HCT116 (cell line): ENCODE results near the gene VSX2. TPM values are rescaled to one million over a fixed set of nuclear protein-coding genes. Genes with fewer than 3 reads are reported as not detected.

Experiments used
- ATAC-seq: fragments of 200-7000 bp; cut with Tn5 transposase; 2 replicates; pipeline ENCODE4 v1.9.1; 2020; ENCODE audit warnings: mild to moderate bottlenecking, moderate library complexity
- BruUV-seq: library from RNA; stranded (reverse); fragments of 400-500 nt; replicated peaks from 2 replicates; lab custom pipeline; 2021; lab: Mats Ljungman, UMichigan
- CTCF ChIA-PET: fragments of 300-600 bp; sonication (Branson Sonifier 250); formaldehyde crosslinking; loops from one replicate; lab custom pipeline; 2021; ENCODE audit warnings: antibody characterized with exemption; lab: Charles Lee
- POLR2A ChIA-PET: fragments of 300-600, 350-600 bp; sonication (Branson Sonifier 250); formaldehyde crosslinking; loops from one replicate; lab custom pipeline; 2021; ENCODE audit warnings: antibody characterized with exemption; lab: Charles Lee
- RAD21 ChIA-PET, 2 experiments: fragments of 300-600 bp; sonication (Branson Sonifier 250); formaldehyde crosslinking; loops; one replicate each; lab custom pipeline; 2023; ENCODE audit warnings: low total read pairs in 2 of 2; ENCODE audit not compliant: uncharacterized antibody in 2 of 2, unreplicated experiment in 2 of 2, low non-redundant PET in 1 of 2; lab: Charles Lee
- DNase-seq: peaks from one replicate; pipeline ENCODE4 v3.0.0-alpha.2; 2010; ENCODE audit warnings: low read depth, low spot score
- H2AFZ ChIP-seq: fragments of 200-600 bp; shearing (Covaris generic), sonication (generic); 2 replicates; pipeline ENCODE4 v1.6.1; 2017; ENCODE audit warnings: low read depth, mixed run types, mixed read lengths, antibody characterized with exemption, low read length; ENCODE audit not compliant: poor library complexity, severe bottlenecking
- H3K27ac ChIP-seq: 2 replicates; pipeline ENCODE4 v1.5.1; 2012; ENCODE audit warnings: low read depth, low read length
- H3K27me3 ChIP-seq: fragments of 200-600 bp; sonication (generic); 2 replicates; pipeline ENCODE4 v1.6.1; 2016; ENCODE audit warnings: mixed run types, low read length, mixed read lengths; ENCODE audit not compliant: insufficient read depth
- H3K36me3 ChIP-seq, 2 experiments: fragments of 200-500 bp in 1 of 2; fragments of 200-600 bp in 1 of 2; sonication (Bioruptor generic) in 1 of 2; sonication (generic) in 1 of 2; 2 replicates each; pipeline versions ENCODE4 v1.5.1 to v1.6.1; 2014 to 2016; ENCODE audit warnings: low read length in 2 of 2, inconsistent platforms in 1 of 2, mixed read lengths in 1 of 2, mixed run types in 1 of 2; ENCODE audit not compliant: insufficient read depth in 2 of 2, control insufficient read depth in 1 of 2
- H3K4me1 ChIP-seq, 2 experiments: fragments of 200-600 bp in 1 of 2; sonication (generic) in 1 of 2; 2 replicates each; pipeline versions ENCODE4 v1.5.1 to v1.6.1; 2012 to 2017; ENCODE audit warnings: low read length in 2 of 2, inconsistent platforms in 1 of 2, mild to moderate bottlenecking in 1 of 2, mixed read lengths in 1 of 2, mixed run types in 1 of 2, moderate library complexity in 1 of 2; ENCODE audit not compliant: insufficient read depth in 2 of 2, control insufficient read depth in 1 of 2
- H3K4me2 ChIP-seq: fragments of 200-600 bp; sonication (generic); 2 replicates; pipeline ENCODE4 v1.6.1; 2017; ENCODE audit warnings: mixed run types, low read length, mixed read lengths
- H3K4me3 ChIP-seq, 2 experiments: fragments of 200-600 bp in 1 of 2; sonication (generic) in 1 of 2; replicated peaks in 1 of 2; 2 replicates each; pipeline ENCODE4 v1.5.1; 2011 to 2016; ENCODE audit warnings: low read length in 2 of 2, control low read depth in 1 of 2, low read depth in 1 of 2, mild to moderate bottlenecking in 1 of 2, mixed read lengths in 1 of 2, mixed run types in 1 of 2
- H3K79me2 ChIP-seq: fragments of 200-600 bp; sonication (generic); 2 replicates; pipeline ENCODE4 v1.6.1; 2017; ENCODE audit warnings: mild to moderate bottlenecking, mixed run types, low read length, moderate library complexity, mixed read lengths; ENCODE audit not compliant: insufficient read depth
- H3K9ac ChIP-seq: fragments of 200-600 bp; sonication (generic); 2 replicates; pipeline ENCODE4 v1.6.1; 2016; ENCODE audit warnings: low read length, mixed read lengths
- H3K9me2 ChIP-seq: fragments of 200-600 bp; sonication (generic), shearing (Covaris generic); 2 replicates; pipeline ENCODE4 v1.6.1; 2017; ENCODE audit warnings: mixed run types, mild to moderate bottlenecking, moderate library complexity; ENCODE audit not compliant: insufficient read depth
- H3K9me3 ChIP-seq, 2 experiments: fragments of 200-500 bp in 1 of 2; fragments of 200-600 bp in 1 of 2; sonication (Bioruptor generic) in 1 of 2; sonication (generic) in 1 of 2; 2 replicates each; pipeline ENCODE4 v1.6.1; 2014 to 2017; ENCODE audit warnings: low read length in 2 of 2, mixed read lengths in 2 of 2, inconsistent platforms in 1 of 2, low read depth in 1 of 2, mild to moderate bottlenecking in 1 of 2, mixed run types in 1 of 2, moderate library complexity in 1 of 2; ENCODE audit not compliant: control insufficient read depth in 1 of 2, insufficient read depth in 1 of 2
- H4K20me1 ChIP-seq: fragments of 200-600 bp; sonication (generic), shearing (Covaris generic); 2 replicates; pipeline ENCODE4 v1.6.1; 2017; ENCODE audit warnings: mixed run types, mild to moderate bottlenecking, moderate library complexity; ENCODE audit not compliant: insufficient read depth
- CBX3 ChIP-seq: IDR thresholded peaks from 2 replicates; pipeline ENCODE4 v1.6.1; 2012; ENCODE audit warnings: low read depth
- CEBPB ChIP-seq: IDR thresholded peaks from 2 replicates; pipeline ENCODE4 v1.6.1; 2012; ENCODE audit warnings: low read depth
- EZH2phosphoT487 ChIP-seq: fragments of 200-600 bp; IDR thresholded peaks from 2 replicates; pipeline ENCODE4 v1.6.1; 2018; ENCODE audit warnings: antibody characterized with exemption, borderline replicate concordance
- JUND ChIP-seq: IDR thresholded peaks from 2 replicates; pipeline ENCODE4 v1.6.1; 2012
- MAX ChIP-seq: IDR thresholded peaks from 2 replicates; pipeline ENCODE4 v1.6.1; 2012
- REST ChIP-seq: IDR thresholded peaks from 2 replicates; pipeline ENCODE4 v1.6.1; 2012; ENCODE audit warnings: low read depth
- SIN3A ChIP-seq: IDR thresholded peaks from 2 replicates; pipeline ENCODE4 v1.6.1; 2012; ENCODE audit warnings: low read depth
- YY1 ChIP-seq: IDR thresholded peaks from 2 replicates; pipeline ENCODE4 v1.6.1; 2011; ENCODE audit warnings: low read length, low read depth, moderate library complexity, mild to moderate bottlenecking; ENCODE audit not compliant: insufficient replicate concordance; ENCODE audit errors: extremely low read depth
- ZFX ChIP-seq: fragments of 450-650 bp; IDR thresholded peaks from 2 replicates; pipeline ENCODE4 v1.6.1; 2017
- ZNF274 ChIP-seq: fragments of 200-500 bp; sonication (Bioruptor generic); IDR thresholded peaks from 2 replicates; pipeline ENCODE4 v1.6.1; 2014; ENCODE audit warnings: mild to moderate bottlenecking, low read depth, low read length, inconsistent platforms
- intact Hi-C: fragments of 100-400 bp; cut with micrococcal nuclease; formaldehyde crosslinking; loops from 2 replicates; pipeline ENCODE4 v1.10.0; 2022
- total RNA-seq: library from RNA; stranded (reverse); gene quantifications from one replicate; pipeline ENCODE4 v1.2.1, GENCODE V29; 2021; ENCODE audit not compliant: unreplicated experiment

VSX2 gene
- total RNA-seq, 1 experiment from 2014 or later, result not detected

GRCh38 chr14:74240794-74241651 lies 1.8 kb downstream of the VSX2 start:
- CTCF ChIA-PET, result no interaction called here
- no peaks in the 10 kb centered on the region for H3K27me3 ChIP-seq
- POLR2A ChIA-PET, result no interaction called here

More at GRCh38 chr14:74240794-74241651, 1.8 kb downstream of the VSX2 start:
- Histone ChIP-seq H2AFZ (no peak overlapping the region), H3K4me3 (no peak overlapping the region), H3K79me2 (no peaks in the 10 kb centered on the region), H3K27ac (no peak overlapping the region), H3K9me2 (no peaks in the 10 kb centered on the region), H3K4me2 (no peak overlapping the region), H3K36me3 (no peaks in the 10 kb centered on the region), H3K9ac (no peak overlapping the region), H3K9me3 (no peaks in the 10 kb centered on the region), H4K20me1 (no peaks in the 10 kb centered on the region), H3K4me1 (no peaks in the 10 kb centered on the region)
- RAD21 ChIA-PET, result no interaction called here
- ATAC-seq (no peak), DNase-seq (no peak)
- TF ChIP-seq REST (no peak), CBX3 (no peak), ZFX (no peak), ZNF274 (no peak), JUND (no peak), EZH2phosphoT487 (no peak), MAX (no peak), CEBPB (no peak), SIN3A (no peak), YY1 (no peak)
- no TSS peak for BruUV-seq
- intact Hi-C loops, result no loop called here
